Right lobe of liver (tissue), 6 donors: ENCODE measurements around the gene STRIP2. TPM values are rescaled to one million over a fixed set of nuclear protein-coding genes. Genes with fewer than 3 reads are reported as not detected.
A peak's percentile ranks its signal among the peaks of the same experiment; 100 is the strongest.

Experiments used
- ATAC-seq, 4 donors: fragments of 200-7000 bp; cut with Tn5 transposase; one replicate each; pipeline ENCODE4 v1.9.1; 2020; ENCODE audit warnings: mild to moderate bottlenecking in 4 of 4, moderate library complexity in 4 of 4
- DNase-seq, 3 donors: peaks; one replicate each; pipeline ENCODE4 v3.0.0-alpha.2; 2020
- H3K27ac ChIP-seq, 3 donors: fragments of 200-600 bp; one replicate each; pipeline ENCODE4 v1.8.0; 2022
- H3K27me3 ChIP-seq, 2 donors: fragments of 200-600 bp; one replicate each; pipeline ENCODE4 v1.8.0; 2022
- H3K36me3 ChIP-seq, 4 donors: fragments of 200-600 bp; sonication (generic) in 1 of 4; one replicate each; pipeline versions ENCODE4 v1.5.1 to v1.8.0; 2017 to 2022; ENCODE audit warnings: control low read depth in 1 of 4
- H3K4me1 ChIP-seq, 4 donors: fragments of 200-600 bp; sonication (generic) in 1 of 4; one replicate each; pipeline versions ENCODE4 v1.5.1 to v1.8.0; 2017 to 2022; ENCODE audit warnings: control low read depth in 1 of 4
- H3K4me3 ChIP-seq, 3 donors: fragments of 200-600 bp; one replicate each; pipeline ENCODE4 v1.8.0; 2022
- H3K9me3 ChIP-seq, 4 donors: fragments of 200-600 bp; sonication (generic) in 1 of 4; one replicate each; pipeline versions ENCODE4 v1.5.1 to v1.8.0; 2017 to 2022; ENCODE audit warnings: control low read depth in 1 of 4
- CTCF ChIP-seq, 4 donors: fragments of 200-600 bp in 3 of 4; fragments of 450-650 bp in 1 of 4; IDR thresholded peaks; one replicate each; pipeline versions ENCODE4 v1.5.1 to v1.8.0; 2016 to 2022; ENCODE audit warnings: antibody characterized with exemption in 4 of 4, mild to moderate bottlenecking in 2 of 4
- POLR2A ChIP-seq: fragments of 450-650 bp; IDR thresholded peaks from one replicate; pipeline ENCODE4 v1.6.1; 2017; ENCODE audit warnings: antibody characterized with exemption, mild to moderate bottlenecking
- WGBS: methylation state at CpG from one replicate; pipeline ENCODE4 v1.1.6; 2018; ENCODE audit warnings: low coverage, low lambda C conversion rate; ENCODE audit not compliant: insufficient coverage; ENCODE audit errors: missing lambda C conversion rate; 5-methylcytosine and 5-hydroxymethylcytosine counted together
- intact Hi-C, 2 donors: fragments of 100-400 bp; cut with DNase I; formaldehyde crosslinking; loops; one replicate each; pipeline versions ENCODE4 v1.11.2 to v1.14.1; 2022
- total RNA-seq, 6 experiments: library from RNA; depleted of rRNA in 2 of 6; stranded (reverse); fragments of >200 nt in 2 of 6; fragmentation: NEBNext Ultra II Directional in 3 of 6; extraction: Animal tissue kit (Norgen Biotek cat#: 25700) in 3 of 6; gene quantifications; one replicate each; pipeline versions ENCODE4 v1.1.0 to v1.2.4, GENCODE V29; 2016 to 2023
- donor health status: DM: no; HTN: yes; CAD: no.
- donor health status: DM: no; HTN: no; CAD: no.
- donor health status: DM: no; HTN: no; CAD: no.
- donor health status: DM: no; HTN: yes; CAD: no.
- donor health status: DM: no; HTN: yes; CAD: no.

STRIP2 gene
- total RNA-seq, 6 experiments from 2014 or later = 0.24 to 0.86 (median 0.42) TPM

DNA sequence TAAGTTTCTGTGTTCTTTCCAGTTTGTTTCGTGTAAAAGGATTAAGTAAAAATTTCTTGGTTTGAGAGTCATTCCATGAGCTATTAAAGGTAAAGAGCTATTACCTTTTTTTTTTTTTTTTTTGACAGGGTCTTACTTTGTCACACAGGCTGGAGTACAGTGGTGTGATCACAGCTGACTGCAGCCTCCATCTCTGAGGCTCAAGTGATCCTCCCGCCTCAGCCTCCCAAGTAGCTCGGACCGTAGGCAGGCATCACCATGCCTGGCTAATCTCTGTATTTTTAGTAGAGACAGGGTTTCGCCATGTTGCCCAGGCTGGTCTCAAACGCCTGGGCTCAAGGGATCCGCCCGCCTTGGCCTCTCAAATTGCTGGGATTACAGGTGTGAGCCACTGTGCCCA, 69.5 kb downstream of the STRIP2 start:
- no peaks in the 10 kb centered on the region for H3K4me1 ChIP-seq
- no peak overlapping the region for H3K4me3 ChIP-seq
- H3K27me3 ChIP-seq = no peaks in the 10 kb centered on the region
- peak in 1 of 3 donors; percentile 2 for DNase-seq
- no peak for ATAC-seq
- TF ChIP-seq POLR2A (no peak), CTCF (IDR thresholded peaks at IDR 0.05) (no peak)
- intact Hi-C loops = no loop called here
- no peaks in the 10 kb centered on the region for H3K9me3 ChIP-seq
- WGBS = 92% methylated on average over 4 of the region's 8 CpGs
- H3K27ac ChIP-seq = no peak overlapping the region
- H3K36me3 ChIP-seq = no peaks in the 10 kb centered on the region

DNA sequence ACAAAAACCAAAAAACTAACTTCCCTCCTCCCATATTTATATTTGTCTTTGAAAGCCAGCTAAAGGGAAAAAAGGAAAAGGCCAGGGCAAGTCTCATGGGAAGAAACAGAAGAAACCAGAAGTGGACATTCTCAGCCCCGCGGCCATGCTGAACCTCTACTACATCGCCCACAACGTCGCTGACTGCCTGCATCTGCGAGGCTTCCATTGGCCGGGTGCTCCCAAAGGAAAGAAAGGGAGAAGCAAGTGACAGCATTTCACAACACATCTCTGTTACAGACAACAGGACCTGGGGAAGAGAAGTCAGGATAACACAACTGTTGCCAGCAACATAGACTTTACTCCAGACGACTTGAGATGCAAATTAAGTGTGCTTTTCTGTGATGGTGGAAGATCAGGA, 78.0 kb downstream of the STRIP2 start:
- Histone ChIP-seq H3K27me3 (no peaks in the 10 kb centered on the region), H3K9me3 (no peaks in the 10 kb centered on the region), H3K4me1 (no peaks in the 10 kb centered on the region), H3K27ac (no peak overlapping the region), H3K36me3 (no peaks in the 10 kb centered on the region), H3K4me3 (no peak overlapping the region)
- ATAC-seq = no peak
- no peak for TF ChIP-seq POLR2A
- WGBS = 63% methylated on average over 8 of the region's 8 CpGs
- intact Hi-C loops = no loop called here
- no peak for DNase-seq

DNA sequence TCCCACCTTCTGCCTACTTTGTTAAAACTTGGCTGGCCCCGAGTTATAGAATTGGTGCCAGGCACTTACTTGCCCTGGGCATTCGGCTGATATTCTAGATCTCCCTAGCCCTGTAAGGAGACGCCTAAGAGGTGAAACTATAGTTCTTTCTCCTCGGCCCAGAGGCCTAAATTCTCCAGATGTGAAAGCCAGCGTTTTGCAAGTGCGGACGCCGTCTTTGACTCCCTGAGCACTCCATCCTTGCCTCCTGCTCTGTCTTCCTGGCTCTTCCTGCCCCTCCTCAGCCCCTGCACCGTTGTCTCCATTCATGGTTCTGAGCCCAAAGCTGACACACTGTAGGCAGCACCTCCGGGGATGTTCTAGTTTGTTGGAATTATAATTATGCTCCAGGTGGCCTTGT, 79.3 kb downstream of the STRIP2 start:
- 86% methylated on average over 10 of the region's 10 CpGs for WGBS
- Histone ChIP-seq H3K27me3 (no peaks in the 10 kb centered on the region), H3K36me3 (no peaks in the 10 kb centered on the region), H3K4me1 (no peaks in the 10 kb centered on the region), H3K9me3 (no peaks in the 10 kb centered on the region), H3K27ac (no peak overlapping the region), H3K4me3 (no peak overlapping the region)
- no peak for ATAC-seq
- no peak for DNase-seq
- intact Hi-C loops = no loop called here
- no peak for TF ChIP-seq CTCF (IDR thresholded peaks at IDR 0.05)
- TF ChIP-seq POLR2A = no peak

GRCh38 chr7:129514683-129515082, 80.5 kb downstream of the STRIP2 start:
- ATAC-seq = no peak
- 43% methylated on average over 2 of the region's 4 CpGs for WGBS
- DNase-seq = no peak
- Histone ChIP-seq H3K27me3 (no peaks in the 10 kb centered on the region), H3K4me1 (no peaks in the 10 kb centered on the region), H3K36me3 (no peaks in the 10 kb centered on the region), H3K9me3 (no peaks in the 10 kb centered on the region), H3K27ac (no peak overlapping the region), H3K4me3 (no peak overlapping the region)
- no peak for TF ChIP-seq CTCF (IDR thresholded peaks at IDR 0.05)
- no peak for TF ChIP-seq POLR2A
- intact Hi-C loops = no loop called here

GRCh38 chr7:129515381-129515780, 81.1 kb downstream of the STRIP2 start:
- H3K9me3 ChIP-seq = no peaks in the 10 kb centered on the region
- TF ChIP-seq POLR2A = no peak
- no peak for TF ChIP-seq CTCF (IDR thresholded peaks at IDR 0.05)
- H3K27me3 ChIP-seq = no peaks in the 10 kb centered on the region
- H3K27ac ChIP-seq = no peak overlapping the region
- intact Hi-C loops = no loop called here
- no peaks in the 10 kb centered on the region for H3K4me1 ChIP-seq
- no peak overlapping the region for H3K4me3 ChIP-seq
- H3K36me3 ChIP-seq = no peaks in the 10 kb centered on the region
- DNase-seq (no peak), ATAC-seq (no peak)
- 67% methylated on average over 3 of the region's 4 CpGs for WGBS
